Spleen (tissue), 11 donors: ENCODE data around the gene NEFH. TPM values are rescaled to one million over a fixed set of nuclear protein-coding genes. Genes with fewer than 3 reads are reported as not detected.
A peak's percentile ranks its signal among the peaks of the same experiment; 100 is the strongest.

Source experiments
- DNase-seq: peaks from one replicate; pipeline ENCODE4 v3.0.0-alpha.2; 2020
- H3K27ac ChIP-seq, 8 donors: fragments of 200-600 bp; sonication (generic) in 7 of 8; 1 replicate in 4 of 8; 2 replicates in 4 of 8; pipeline versions ENCODE4 v1.5.0 to v1.8.0; 2016 to 2021; ENCODE audit warnings: inconsistent platforms in 4 of 8, mild to moderate bottlenecking in 4 of 8, moderate library complexity in 1 of 8
- H3K27me3 ChIP-seq, 7 donors: fragments of 200-600 bp; sonication (generic) in 6 of 7; replicated peaks in 1 of 7; 1 replicate in 4 of 7; 2 replicates in 3 of 7; pipeline versions ENCODE4 v1.5.0 to v1.8.0; 2016 to 2021; ENCODE audit warnings: inconsistent platforms in 3 of 7, mild to moderate bottlenecking in 1 of 7
- H3K36me3 ChIP-seq, 6 donors: fragments of 200-600 bp; sonication (generic) in 5 of 6; 1 replicate in 4 of 6; 2 replicates in 2 of 6; pipeline versions ENCODE4 v1.5.0 to v1.8.0; 2016 to 2021; ENCODE audit warnings: inconsistent platforms in 2 of 6
- H3K4me1 ChIP-seq, 6 donors: fragments of 200-600 bp; sonication (generic) in 5 of 6; 1 replicate in 3 of 6; 2 replicates in 3 of 6; pipeline versions ENCODE4 v1.5.0 to v1.8.0; 2016 to 2021; ENCODE audit warnings: inconsistent platforms in 3 of 6
- H3K4me3 ChIP-seq, 8 donors: fragments of 200-600 bp; sonication (generic) in 7 of 8; 1 replicate in 4 of 8; 2 replicates in 4 of 8; pipeline versions ENCODE4 v1.5.0 to v1.8.0; 2016 to 2021; ENCODE audit warnings: inconsistent platforms in 4 of 8, mild to moderate bottlenecking in 4 of 8, moderate library complexity in 2 of 8
- H3K9me3 ChIP-seq, 8 donors: fragments of 200-600 bp; sonication (generic) in 7 of 8; 1 replicate in 4 of 8; 2 replicates in 4 of 8; pipeline versions ENCODE4 v1.5.0 to v1.8.0; 2016 to 2021; ENCODE audit warnings: inconsistent platforms in 4 of 8
- POLR2A ChIP-seq, 3 donors: fragments of 450-650 bp; IDR thresholded peaks; one replicate each; pipeline ENCODE4 v1.5.1; 2017; ENCODE audit warnings: antibody characterized with exemption in 3 of 3, mild to moderate bottlenecking in 1 of 3
- POLR2AphosphoS5 ChIP-seq, 3 donors: sonication (generic); formaldehyde crosslinking; IDR thresholded peaks; one replicate each; pipeline ENCODE4 v1.5.1; 2017; ENCODE audit warnings: antibody characterized with exemption in 3 of 3
- WGBS, 5 donors: extraction: QIAGEN DNeasy Blood & Tissue Kit in 3 of 5; methylation state at CpG; one replicate each; pipeline versions ENCODE4 v1.1.5 to v1.1.7; 2013 to 2018; 5-methylcytosine and 5-hydroxymethylcytosine counted together
- intact Hi-C: fragments of 100-400 bp; cut with DNase I; formaldehyde crosslinking; loops from one replicate; pipeline ENCODE4 v1.15.0; 2023; ENCODE audit warnings: low total_unique reads
- polyA plus RNA-seq, 3 donors: library from polyadenylated mRNA; stranded (reverse); fragments of 200-250 nt; gene quantifications; one replicate each; pipeline ENCODE4 v1.2.1, GENCODE V29; 2013
- total RNA-seq, 7 donors: library from RNA; depleted of rRNA in 3 of 7; stranded (reverse); fragments of >200 nt in 3 of 7; fragmentation: NEBNext Ultra II Directional in 4 of 7; extraction: Animal tissue kit (Norgen Biotek cat#: 25700) in 4 of 7; gene quantifications; one replicate each; pipeline versions ENCODE4 v1.1.0 to v1.2.1, GENCODE V29; 2016 to 2021
- TF ChIP-seq, protein P1 (sequence below), 11 experiments: fragments of 200-600 bp in 7 of 11; fragments of 450-650 bp in 4 of 11; sonication (generic) in 4 of 11; IDR thresholded peaks in 8 of 11; conservative IDR thresholded peaks in 3 of 11; 1 replicate in 7 of 11; 2 replicates in 4 of 11; pipeline versions ENCODE4 v1.4.0 to v1.8.0; 2016 to 2021; ENCODE audit warnings: antibody characterized with exemption in 11 of 11, inconsistent platforms in 4 of 11, mild to moderate bottlenecking in 1 of 11
- donor health status: healthy with polysubstance abuse.
- donor health status: DM: no; HTN: no; CAD: no; lungs with moderate emphysema.
- donor health status: DM: no; HTN: no; CAD: no.
- donor health status: Bipolar disorder and iron deficiency.
- donor health status: healthy.
- donor health status: DM: no; HTN: no; CAD: no.
- donor health status: DM: yes; HTN: yes; CAD: no.

NEFH gene
- total and polyA plus RNA-seq, 10 donors = 0.50 to 1.7 (median 1.2) TPM

GRCh38 chr22:29493636-29494035 is 13.6 kb downstream of the NEFH start:
- no peak for DNase-seq
- H3K4me3 ChIP-seq = no peak overlapping the region
- H3K27me3 ChIP-seq = no peaks in the 10 kb centered on the region
- H3K9me3 ChIP-seq = peaks cover 0 to 9% (median 7%) of the 10 kb centered on the region in 8 donors
- H3K27ac ChIP-seq = no peak overlapping the region
- TF ChIP-seq POLR2A (IDR thresholded peaks at IDR 0.05) (no peak), POLR2AphosphoS5 (IDR thresholded peaks at IDR 0.05) (no peak)
- TF ChIP-seq, protein P1, sequence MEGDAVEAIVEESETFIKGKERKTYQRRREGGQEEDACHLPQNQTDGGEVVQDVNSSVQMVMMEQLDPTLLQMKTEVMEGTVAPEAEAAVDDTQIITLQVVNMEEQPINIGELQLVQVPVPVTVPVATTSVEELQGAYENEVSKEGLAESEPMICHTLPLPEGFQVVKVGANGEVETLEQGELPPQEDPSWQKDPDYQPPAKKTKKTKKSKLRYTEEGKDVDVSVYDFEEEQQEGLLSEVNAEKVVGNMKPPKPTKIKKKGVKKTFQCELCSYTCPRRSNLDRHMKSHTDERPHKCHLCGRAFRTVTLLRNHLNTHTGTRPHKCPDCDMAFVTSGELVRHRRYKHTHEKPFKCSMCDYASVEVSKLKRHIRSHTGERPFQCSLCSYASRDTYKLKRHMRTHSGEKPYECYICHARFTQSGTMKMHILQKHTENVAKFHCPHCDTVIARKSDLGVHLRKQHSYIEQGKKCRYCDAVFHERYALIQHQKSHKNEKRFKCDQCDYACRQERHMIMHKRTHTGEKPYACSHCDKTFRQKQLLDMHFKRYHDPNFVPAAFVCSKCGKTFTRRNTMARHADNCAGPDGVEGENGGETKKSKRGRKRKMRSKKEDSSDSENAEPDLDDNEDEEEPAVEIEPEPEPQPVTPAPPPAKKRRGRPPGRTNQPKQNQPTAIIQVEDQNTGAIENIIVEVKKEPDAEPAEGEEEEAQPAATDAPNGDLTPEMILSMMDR (IDR thresholded peaks at IDR 0.05 in 8 of 11, conservative IDR thresholded peaks at IDR 0.05 in 3 of 11) = no peak
- 87 to 100% (median 92%) methylated on average over 1 of the region's 1 CpG for WGBS, 5 donors
- no peaks in the 10 kb centered on the region for H3K36me3 ChIP-seq
- intact Hi-C loops = no loop called here
- peaks cover 0 to 3% (median 0%) of the 10 kb centered on the region in 6 donors for H3K4me1 ChIP-seq

- Histone ChIP-seq H3K27me3 (no peaks in the 10 kb centered on the region), H3K4me3 (no peak overlapping the region), H3K27ac (no peak overlapping the region), H3K9me3 (peaks cover 0 to 2% (median under 1%) of the 10 kb centered on the region in 8 donors), H3K4me1 (peaks cover 0 to 8% (median 2%) of the 10 kb centered on the region in 6 donors), H3K36me3 (peaks cover 0 to 41% (median 0%) of the 10 kb centered on the region in 6 donors)
- TF ChIP-seq POLR2AphosphoS5 (IDR thresholded peaks at IDR 0.05) = no peak
- TF ChIP-seq, protein P1 (IDR thresholded peaks at IDR 0.05 in 8 of 11, conservative IDR thresholded peaks at IDR 0.05 in 3 of 11) = no peak
- no peak for TF ChIP-seq POLR2A (IDR thresholded peaks at IDR 0.05)
- intact Hi-C loops = no loop called here
- no peak for DNase-seq
- whole genome bisulfite sequencing, 5 donors = 92 to 98% (median 96%) methylated on average over 8 of the region's 8 CpGs
Observed at GRCh38 chr22:29499852-29500251, 19.8 kb downstream of the NEFH start.

GRCh38 chr22:29503811-29504372 is 23.9 kb downstream of the NEFH start:
- intact Hi-C loops = no loop called here
- H3K36me3 ChIP-seq = peaks cover 0 to 76% (median 33%) of the 10 kb centered on the region in 6 donors
- no peak overlapping the region for H3K4me3 ChIP-seq
- H3K9me3 ChIP-seq = no peaks in the 10 kb centered on the region
- peak overlapping the region in 1 of 8 donors; percentile 13 for H3K27ac ChIP-seq
- 63 to 71% (median 65%) methylated on average over 7 of the region's 7 CpGs for WGBS, 5 donors
- H3K4me1 ChIP-seq = peaks cover 0 to 8% (median 2%) of the 10 kb centered on the region in 6 donors
- no peaks in the 10 kb centered on the region for H3K27me3 ChIP-seq
- no peak for TF ChIP-seq POLR2A (IDR thresholded peaks at IDR 0.05)
- TF ChIP-seq, protein P1 (IDR thresholded peaks at IDR 0.05 in 8 of 11, conservative IDR thresholded peaks at IDR 0.05 in 3 of 11) = no peak
- peak in 1 of 3 donors; percentile 31 for TF ChIP-seq POLR2AphosphoS5 (IDR thresholded peaks at IDR 0.05)
- no peak for DNase-seq

DNA sequence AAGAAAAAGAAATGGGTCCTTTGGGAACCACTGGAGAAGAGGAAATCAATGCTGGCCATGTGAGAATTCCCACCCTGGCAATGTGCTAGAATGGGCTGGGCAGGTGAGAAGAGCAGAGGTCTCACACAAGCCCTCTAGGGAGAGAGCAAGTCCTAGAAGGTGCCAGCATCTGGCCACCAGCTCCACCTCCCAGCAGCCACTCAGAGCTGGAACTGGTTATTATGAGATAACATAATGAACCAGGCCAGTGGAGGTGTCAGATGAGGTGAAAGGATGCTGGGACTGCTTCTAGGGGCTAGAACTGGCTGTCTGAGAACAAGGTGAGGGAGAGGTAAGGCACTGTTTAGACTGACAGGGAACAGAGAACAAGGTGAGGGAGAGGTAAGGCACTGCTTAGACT is 29.3 kb downstream of the NEFH start:
- H3K36me3 ChIP-seq = peaks cover 0 to 95% (median 74%) of the 10 kb centered on the region in 6 donors
- no peak overlapping the region for H3K4me3 ChIP-seq
- TF ChIP-seq, protein P1 (IDR thresholded peaks at IDR 0.05 in 8 of 11, conservative IDR thresholded peaks at IDR 0.05 in 3 of 11) = no peak
- no peak for TF ChIP-seq POLR2AphosphoS5 (IDR thresholded peaks at IDR 0.05)
- no peak for TF ChIP-seq POLR2A (IDR thresholded peaks at IDR 0.05)
- no peak overlapping the region for H3K27ac ChIP-seq
- DNase-seq = peak; percentile 21
- intact Hi-C loops = no loop called here
- H3K4me1 ChIP-seq = peaks cover 0 to 1% (median under 1%) of the 10 kb centered on the region in 6 donors
- no peaks in the 10 kb centered on the region for H3K9me3 ChIP-seq
- no peaks in the 10 kb centered on the region for H3K27me3 ChIP-seq
